Measurements from ENCODE around the gene SLCO2A1.

SLCO2A1 gene

GRCh38 chr3:133930341-133930933 is 99.3 kb downstream of the SLCO2A1 start:
- no peak for DNase-seq

- no peak for DNase-seq
Measured at GRCh38 chr3:133928903-133929607, 100.7 kb downstream of the SLCO2A1 start.

- no peak for DNase-seq
Measured at GRCh38 chr3:133928136-133928893, 101.4 kb downstream of the SLCO2A1 start.

GRCh38 chr3:133927540-133928066 is 102.1 kb downstream of the SLCO2A1 start:
- peak; percentile 74 for DNase-seq

GRCh38 chr3:133926736-133927539 is 102.8 kb downstream of the SLCO2A1 start:
- DNase-seq: no peak

- DNase-seq: no peak
Measured at GRCh38 chr3:133925960-133926735, 103.6 kb downstream of the SLCO2A1 start.

GRCh38 chr3:133924041-133924440 is 105.7 kb downstream of the SLCO2A1 start:
- no peak for DNase-seq

GRCh38 chr3:133921592-133921991 is 108.1 kb downstream of the SLCO2A1 start:
- no peak for DNase-seq

GRCh38 chr3:133917144-133917543 is 112.6 kb downstream of the SLCO2A1 start:
- DNase-seq: no peak

- DNase-seq: no peak
Measured at GRCh38 chr3:133915685-133916658, 113.8 kb downstream of the SLCO2A1 start.

- no peak for DNase-seq
Measured at GRCh38 chr3:133914839-133915600, 114.7 kb downstream of the SLCO2A1 start.

- no peak for DNase-seq
Measured at GRCh38 chr3:133910422-133910821, 119.3 kb downstream of the SLCO2A1 start.

- no peak for DNase-seq
Measured at GRCh38 chr3:133905376-133905775, 124.3 kb downstream of the SLCO2A1 start.

GRCh38 chr3:133901847-133902246 is 127.9 kb downstream of the SLCO2A1 start:
- DNase-seq: no peak

- DNase-seq: no peak
Measured at GRCh38 chr3:133901083-133901482, 128.6 kb downstream of the SLCO2A1 start.

GRCh38 chr3:133899311-133899710 is 130.4 kb downstream of the SLCO2A1 start:
- no peak for DNase-seq

GRCh38 chr3:133897547-133897946 is 132.2 kb downstream of the SLCO2A1 start:
- DNase-seq: no peak

GRCh38 chr3:133896002-133896761 is 133.5 kb downstream of the SLCO2A1 start:
- DNase-seq: no peak
